Activated naive CD4-positive, alpha-beta T cell treated with anti-CD3 and anti-CD28 coated beads for 36 hours (primary cell): Measurements from ENCODE around the gene FRMD4A. TPM values are rescaled to one million over a fixed set of nuclear protein-coding genes. Genes with fewer than 3 reads are reported as not detected.
A peak's percentile ranks its signal among the peaks of the same experiment; 100 is the strongest.
"Not testable (repeated sequence)": the region's sequence is repeated elsewhere in the genome, so short reads cannot be mapped to it uniquely, and the experiment has no call there.

ENCODE experiments used
- CTCF ChIA-PET: fragments of 350-600 bp; sonication (Branson Sonifier 250); formaldehyde crosslinking; loops from one replicate; lab custom pipeline; 2021; ENCODE audit warnings: antibody characterized with exemption; lab: Charles Lee
- DNase-seq: peaks from one replicate; pipeline ENCODE4 v3.0.0-alpha.2; 2020
- H3K27ac Mint-ChIP-seq: one replicate; pipeline ENCODE4 v1.8.0; 2021; ENCODE audit warnings: mild to moderate bottlenecking, mixed read lengths
- H3K27me3 Mint-ChIP-seq: one replicate; pipeline ENCODE4 v1.8.0; 2021; ENCODE audit warnings: low read depth, mixed read lengths
- H3K36me3 Mint-ChIP-seq: one replicate; pipeline ENCODE4 v1.8.0; 2021; ENCODE audit warnings: low read depth, mixed read lengths
- H3K4me1 Mint-ChIP-seq: one replicate; pipeline ENCODE4 v1.8.0; 2021; ENCODE audit warnings: low read depth, mixed read lengths
- H3K4me3 Mint-ChIP-seq: one replicate; pipeline ENCODE4 v1.8.0; 2021; ENCODE audit warnings: mild to moderate bottlenecking, moderate library complexity, mixed read lengths
- H3K9me3 Mint-ChIP-seq: one replicate; pipeline ENCODE4 v1.8.0; 2021; ENCODE audit warnings: mixed read lengths
- intact Hi-C: fragments of 100-400 bp; cut with micrococcal nuclease; formaldehyde crosslinking; loops from one replicate; pipeline ENCODE4 v1.15.1; 2023
- total RNA-seq, 2 experiments: library from RNA; stranded (reverse); gene quantifications; one replicate each; pipeline ENCODE4 v1.2.3, GENCODE V29; 2021

FRMD4A gene
- total RNA-seq, 2 experiments from 2014 or later: 0.69 to 1.1 TPM

- no peaks in the 10 kb centered on the region for H3K9me3 Mint-ChIP-seq
- no peaks in the 10 kb centered on the region for H3K27me3 Mint-ChIP-seq
- CTCF ChIA-PET: no interaction called here
- H3K27ac Mint-ChIP-seq: no peak overlapping the region
- peaks cover 8% of the 10 kb centered on the region for H3K4me1 Mint-ChIP-seq
- no peaks in the 10 kb centered on the region for H3K36me3 Mint-ChIP-seq
- intact Hi-C loops: no loop called here
- no peak for DNase-seq
- H3K4me3 Mint-ChIP-seq: no peak overlapping the region
Measured at GRCh38 chr10:13829790-13830189, 500.9 kb downstream of the FRMD4A start.

GRCh38 chr10:13828284-13828683, 502.4 kb downstream of the FRMD4A start:
- H3K36me3 Mint-ChIP-seq, DNase-seq, intact Hi-C loops, H3K27me3 Mint-ChIP-seq, H3K9me3 Mint-ChIP-seq, H3K4me3 Mint-ChIP-seq, H3K4me1 Mint-ChIP-seq, H3K27ac Mint-ChIP-seq: not testable (repeated sequence)
- CTCF ChIA-PET: interaction anchor here (0.6 kb wide), 1 partner anchor 32 kb away, joined by 3 read pairs; no protein-coding TSS in a partner anchor

- Mint-ChIP-seq H3K27me3 (no peaks in the 10 kb centered on the region), H3K27ac (no peak overlapping the region), H3K4me3 (no peak overlapping the region), H3K36me3 (no peaks in the 10 kb centered on the region), H3K4me1 (peaks cover 8% of the 10 kb centered on the region), H3K9me3 (no peaks in the 10 kb centered on the region)
- DNase-seq: no peak
- CTCF ChIA-PET: no interaction called here
- intact Hi-C loops: no loop called here
Measured at GRCh38 chr10:13827076-13827797, 503.5 kb downstream of the FRMD4A start.

- H3K27ac Mint-ChIP-seq: no peak overlapping the region
- no peaks in the 10 kb centered on the region for H3K27me3 Mint-ChIP-seq
- CTCF ChIA-PET: interaction anchor here (0.6 kb wide), 1 partner anchor 48 kb away, joined by 7 read pairs; no protein-coding TSS in a partner anchor
- no peak for DNase-seq
- no peaks in the 10 kb centered on the region for H3K36me3 Mint-ChIP-seq
- no peaks in the 10 kb centered on the region for H3K9me3 Mint-ChIP-seq
- H3K4me3 Mint-ChIP-seq: no peak overlapping the region
- peaks cover 10% of the 10 kb centered on the region for H3K4me1 Mint-ChIP-seq
- intact Hi-C loops: no loop called here
Measured at GRCh38 chr10:13823709-13824405, 506.9 kb downstream of the FRMD4A start.

- intact Hi-C loops: no loop called here
- H3K27ac Mint-ChIP-seq: no peak overlapping the region
- H3K27me3 Mint-ChIP-seq: no peaks in the 10 kb centered on the region
- no peak for DNase-seq
- no peaks in the 10 kb centered on the region for H3K36me3 Mint-ChIP-seq
- H3K9me3 Mint-ChIP-seq: peaks cover 1% of the 10 kb centered on the region
- peaks cover 10% of the 10 kb centered on the region for H3K4me1 Mint-ChIP-seq
- CTCF ChIA-PET: no interaction called here
- no peak overlapping the region for H3K4me3 Mint-ChIP-seq
Measured at GRCh38 chr10:13823096-13823708, 507.5 kb downstream of the FRMD4A start.

GRCh38 chr10:13822490-13822889, 508.2 kb downstream of the FRMD4A start:
- CTCF ChIA-PET: interaction anchor here (1.1 kb wide), 1 partner anchor 163 kb away, joined by 3 read pairs; no protein-coding TSS in a partner anchor
- no peak overlapping the region for H3K4me3 Mint-ChIP-seq
- no peak overlapping the region for H3K27ac Mint-ChIP-seq
- H3K9me3 Mint-ChIP-seq: peaks cover 4% of the 10 kb centered on the region
- intact Hi-C loops: no loop called here
- H3K27me3 Mint-ChIP-seq: no peaks in the 10 kb centered on the region
- H3K36me3 Mint-ChIP-seq: no peaks in the 10 kb centered on the region
- DNase-seq: no peak
- H3K4me1 Mint-ChIP-seq: peaks cover 10% of the 10 kb centered on the region

GRCh38 chr10:13820964-13821337, 509.8 kb downstream of the FRMD4A start:
- Mint-ChIP-seq H3K36me3 (no peaks in the 10 kb centered on the region), H3K27ac (no peak overlapping the region), H3K4me3 (no peak overlapping the region), H3K9me3 (peaks cover 16% of the 10 kb centered on the region), H3K4me1 (peaks cover 10% of the 10 kb centered on the region), H3K27me3 (no peaks in the 10 kb centered on the region)
- CTCF ChIA-PET: interaction anchor here (0.6 kb wide), 1 partner anchor 347 kb away, joined by 5 read pairs; no protein-coding TSS in a partner anchor
- DNase-seq: no peak
- intact Hi-C loops: no loop called here

- CTCF ChIA-PET: interaction anchor here (0.6 kb wide), 1 partner anchor 348 kb away, joined by 5 read pairs; no protein-coding TSS in a partner anchor
- no peak overlapping the region for H3K27ac Mint-ChIP-seq
- peaks cover 10% of the 10 kb centered on the region for H3K4me1 Mint-ChIP-seq
- peak; percentile 28 for DNase-seq
- peaks cover 16% of the 10 kb centered on the region for H3K9me3 Mint-ChIP-seq
- no peaks in the 10 kb centered on the region for H3K27me3 Mint-ChIP-seq
- intact Hi-C loops: no loop called here
- H3K4me3 Mint-ChIP-seq: no peak overlapping the region
- no peaks in the 10 kb centered on the region for H3K36me3 Mint-ChIP-seq
Measured at GRCh38 chr10:13820119-13820963, 510.4 kb downstream of the FRMD4A start.

GRCh38 chr10:13816195-13816925, 514.4 kb downstream of the FRMD4A start:
- H3K4me3 Mint-ChIP-seq: no peak overlapping the region
- no peaks in the 10 kb centered on the region for H3K27me3 Mint-ChIP-seq
- peaks cover 10% of the 10 kb centered on the region for H3K4me1 Mint-ChIP-seq
- DNase-seq: no peak
- CTCF ChIA-PET: interaction anchor here (0.6 kb wide), 1 partner anchor 35 kb away, joined by 3 read pairs; no protein-coding TSS in a partner anchor
- no peaks in the 10 kb centered on the region for H3K36me3 Mint-ChIP-seq
- no peak overlapping the region for H3K27ac Mint-ChIP-seq
- intact Hi-C loops: no loop called here
- peaks cover 16% of the 10 kb centered on the region for H3K9me3 Mint-ChIP-seq

- peaks cover 7% of the 10 kb centered on the region for H3K4me1 Mint-ChIP-seq
- no peaks in the 10 kb centered on the region for H3K36me3 Mint-ChIP-seq
- peaks cover 16% of the 10 kb centered on the region for H3K9me3 Mint-ChIP-seq
- H3K27me3 Mint-ChIP-seq: no peaks in the 10 kb centered on the region
- CTCF ChIA-PET: interaction anchor here (0.6 kb wide), 1 partner anchor 34 kb away, joined by 3 read pairs; no protein-coding TSS in a partner anchor
- intact Hi-C loops: no loop called here
- no peak for DNase-seq
- no peak overlapping the region for H3K27ac Mint-ChIP-seq
- no peak overlapping the region for H3K4me3 Mint-ChIP-seq
Measured at GRCh38 chr10:13815756-13816155, 515.0 kb downstream of the FRMD4A start.

- intact Hi-C loops: no loop called here
- no peak overlapping the region for H3K27ac Mint-ChIP-seq
- H3K9me3 Mint-ChIP-seq: peaks cover 16% of the 10 kb centered on the region
- H3K27me3 Mint-ChIP-seq: no peaks in the 10 kb centered on the region
- no peak overlapping the region for H3K4me3 Mint-ChIP-seq
- no peaks in the 10 kb centered on the region for H3K36me3 Mint-ChIP-seq
- peaks cover 2% of the 10 kb centered on the region for H3K4me1 Mint-ChIP-seq
- DNase-seq: no peak
- CTCF ChIA-PET: interaction anchor here (0.5 to 1.0 kb wide), 2 partner anchors 12 to 24 kb away, joined by 3 read pairs; no protein-coding TSS in a partner anchor
Measured at GRCh38 chr10:13813550-13813949, 517.2 kb downstream of the FRMD4A start.
